Brain microvascular endothelial cell (primary cell): Measurements from ENCODE around the gene COQ8A.
"Not testable (repeated sequence)": the region's sequence is repeated elsewhere in the genome, so short reads cannot be mapped to it uniquely, and the experiment has no call there.

Experiments used
- DNase-seq: peaks from one replicate; pipeline ENCODE4 v3.0.0-alpha.2; 2020
- H3K27ac ChIP-seq: fragments of 250-450 bp; sonication (Bioruptor Pico); 2 replicates; pipeline ENCODE4 v1.5.1; 2020; ENCODE audit warnings: mild to moderate bottlenecking, moderate library complexity
- H3K27me3 ChIP-seq: fragments of 250-450 bp; sonication (Bioruptor Pico); replicated peaks from 2 replicates; pipeline ENCODE4 v1.5.1; 2020; ENCODE audit warnings: mild to moderate bottlenecking
- H3K36me3 ChIP-seq: fragments of 250-450 bp; sonication (Bioruptor Pico); replicated peaks from 2 replicates; pipeline ENCODE4 v1.5.1; 2020; ENCODE audit warnings: mild to moderate bottlenecking
- H3K4me3 ChIP-seq: 2 replicates; pipeline ENCODE4 v1.5.1; 2011; ENCODE audit warnings: low read depth, mild to moderate bottlenecking, control low read depth, low read length, moderate library complexity
- CTCF ChIP-seq: IDR thresholded peaks from 2 replicates; pipeline ENCODE4 v1.5.1; 2011; ENCODE audit warnings: low read depth, mild to moderate bottlenecking, moderate library complexity, low read length, control low read depth, inconsistent platforms; ENCODE audit errors: missing control alignments
- in situ Hi-C: cut with HindIII; loops from 2 replicates; pipeline ENCODE4 v1.10.0; 2017; ENCODE audit warnings: low sequenced_read_pairs, low pct_ligation_motif_present

COQ8A gene

GRCh38 chr1:226954337-226954736 lies 14.2 kb downstream of the COQ8A start:
- in situ Hi-C loops: no loop called here
- DNase-seq: no peak
- H3K4me3 ChIP-seq: no peak overlapping the region
- H3K36me3 ChIP-seq: no peaks in the 10 kb centered on the region
- no peaks in the 10 kb centered on the region for H3K27me3 ChIP-seq
- no peak overlapping the region for H3K27ac ChIP-seq
- TF ChIP-seq CTCF: no peak

DNA sequence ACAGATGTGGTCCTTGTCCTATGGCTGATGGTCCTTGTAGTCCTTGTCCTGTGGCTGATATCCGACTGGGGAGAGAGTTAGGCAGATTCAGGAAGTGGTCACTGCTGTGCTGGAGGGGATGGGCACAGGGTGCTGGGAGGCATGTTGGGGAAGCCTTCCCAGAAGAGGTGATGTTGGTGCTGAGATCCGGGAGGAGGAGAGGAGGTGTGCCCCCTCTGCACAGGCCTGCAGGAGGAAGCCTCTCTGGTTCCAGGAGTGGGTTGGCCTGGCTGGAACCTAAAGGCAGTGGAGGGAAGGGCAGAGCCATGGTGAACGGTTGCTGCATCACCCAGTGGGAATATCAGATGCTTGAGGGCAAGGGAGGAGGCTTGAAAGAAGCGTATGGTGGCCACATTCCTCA lies 14.7 kb downstream of the COQ8A start:
- Histone ChIP-seq H3K36me3 (no peaks in the 10 kb centered on the region), H3K4me3 (no peak overlapping the region), H3K27me3 (no peaks in the 10 kb centered on the region), H3K27ac (no peak overlapping the region)
- in situ Hi-C loops: no loop called here
- no peak for DNase-seq
- no peak for TF ChIP-seq CTCF

GRCh38 chr1:226955857-226956256 lies 15.8 kb downstream of the COQ8A start:
- H3K36me3 ChIP-seq, DNase-seq, in situ Hi-C loops, H3K27ac ChIP-seq, H3K27me3 ChIP-seq, H3K4me3 ChIP-seq: not testable (repeated sequence)

DNA sequence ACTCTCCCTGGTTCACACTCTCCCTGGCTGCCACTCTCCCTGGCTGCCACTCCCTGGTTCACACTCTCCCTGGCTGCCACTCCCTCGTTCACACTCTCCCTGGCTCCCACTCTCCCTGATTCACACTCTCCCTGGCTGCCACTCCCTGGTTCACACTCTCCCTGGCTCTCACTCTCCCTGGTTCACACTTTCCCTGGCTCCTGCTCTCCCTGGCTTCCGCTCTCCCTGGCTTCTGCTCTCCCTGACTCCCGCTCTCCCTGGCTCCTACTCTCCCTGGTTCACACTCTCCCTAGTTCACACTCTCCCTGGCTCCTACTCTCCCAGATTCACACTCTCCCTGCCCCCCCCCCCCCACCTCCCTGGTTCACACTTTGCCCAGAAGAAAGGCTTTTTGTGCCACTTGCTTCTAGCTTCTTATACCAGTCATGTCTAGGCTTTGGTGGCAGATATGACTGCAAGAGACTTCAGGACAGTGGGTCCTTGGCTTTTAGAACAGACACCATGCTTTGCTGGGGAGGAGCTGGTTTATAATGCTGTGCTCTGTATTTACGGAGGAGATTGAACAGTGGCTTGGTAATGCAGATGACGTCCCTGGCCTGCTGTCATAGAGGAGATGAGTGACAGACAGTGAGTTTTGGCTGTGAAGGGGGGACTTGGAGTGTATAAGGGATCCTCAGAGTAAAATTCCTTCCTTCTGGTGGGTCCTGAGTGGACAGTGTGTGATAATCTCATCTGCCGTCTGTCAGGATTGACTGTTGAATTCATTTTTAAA lies 17.0 kb downstream of the COQ8A start:
- Histone ChIP-seq H3K27ac (no peak overlapping the region), H3K27me3 (no peaks in the 10 kb centered on the region), H3K4me3 (no peak overlapping the region), H3K36me3 (no peaks in the 10 kb centered on the region)
- TF ChIP-seq CTCF: no peak
- in situ Hi-C loops: no loop called here
- no peak for DNase-seq

GRCh38 chr1:226957714-226958113 lies 17.6 kb downstream of the COQ8A start:
- TF ChIP-seq CTCF: no peak
- no peaks in the 10 kb centered on the region for H3K36me3 ChIP-seq
- no peak for DNase-seq
- no peaks in the 10 kb centered on the region for H3K27me3 ChIP-seq
- H3K27ac ChIP-seq: no peak overlapping the region
- no peak overlapping the region for H3K4me3 ChIP-seq
- in situ Hi-C loops: no loop called here

- in situ Hi-C loops: no loop called here
- TF ChIP-seq CTCF: no peak
Measured at GRCh38 chr1:226958300-226958699, 18.2 kb downstream of the COQ8A start.

More at GRCh38 chr1:226958300-226958699, 18.2 kb downstream of the COQ8A start:
- H3K36me3 ChIP-seq: no peaks in the 10 kb centered on the region
- H3K27me3 ChIP-seq: no peaks in the 10 kb centered on the region
- DNase-seq: no peak
- no peak overlapping the region for H3K4me3 ChIP-seq
- H3K27ac ChIP-seq: no peak overlapping the region
